Measurements from ENCODE around the gene SRP54. TPM values are rescaled to one million over a fixed set of nuclear protein-coding genes. Genes with fewer than 3 reads are reported as not detected.

Gene SRP54
- total RNA-seq, 1 experiment from 2014 or later, result 57.6 TPM

DNA sequence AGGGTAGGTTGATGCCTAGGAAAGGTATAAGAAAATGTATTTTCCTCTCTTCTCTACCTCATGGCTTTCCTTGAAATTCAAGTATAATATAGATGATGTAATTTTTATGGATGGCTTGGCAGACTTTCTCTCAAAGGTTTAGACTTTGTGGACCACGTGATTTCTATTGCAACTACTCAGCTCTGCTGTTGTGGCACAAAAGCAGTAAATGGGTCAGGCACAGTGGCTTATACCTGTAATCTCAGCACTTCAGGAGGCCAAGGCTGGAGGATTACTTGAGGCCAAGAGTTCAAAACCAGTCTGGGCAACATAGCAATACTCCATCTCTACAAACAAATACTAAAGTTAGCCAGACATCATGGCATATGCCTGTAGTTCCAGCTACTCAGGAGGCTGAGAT lies 22.0 kb downstream of the SRP54 start:
- CTCF ChIA-PET, result interaction anchor here (0.9 kb wide), 1 partner anchor 242 kb away, joined by 3 read pairs; no protein-coding TSS in a partner anchor
- no peak for DNase-seq
- Mint-ChIP-seq H3K4me3 (ENCODE audit: low read depth, unreplicated experiment) (no peak overlapping the region), H3K4me1 (ENCODE audit: low read depth, unreplicated experiment) (no peaks in the 10 kb centered on the region), H3K27ac (ENCODE audit: unreplicated experiment) (no peak overlapping the region), H3K27me3 (ENCODE audit: unreplicated experiment) (no peaks in the 10 kb centered on the region), H3K9me3 (ENCODE audit: low read depth, unreplicated experiment) (no peaks in the 10 kb centered on the region), H3K36me3 (ENCODE audit: insufficient read depth, unreplicated experiment) (peaks cover 12% of the 10 kb centered on the region)
- TF ChIP-seq, protein P1, sequence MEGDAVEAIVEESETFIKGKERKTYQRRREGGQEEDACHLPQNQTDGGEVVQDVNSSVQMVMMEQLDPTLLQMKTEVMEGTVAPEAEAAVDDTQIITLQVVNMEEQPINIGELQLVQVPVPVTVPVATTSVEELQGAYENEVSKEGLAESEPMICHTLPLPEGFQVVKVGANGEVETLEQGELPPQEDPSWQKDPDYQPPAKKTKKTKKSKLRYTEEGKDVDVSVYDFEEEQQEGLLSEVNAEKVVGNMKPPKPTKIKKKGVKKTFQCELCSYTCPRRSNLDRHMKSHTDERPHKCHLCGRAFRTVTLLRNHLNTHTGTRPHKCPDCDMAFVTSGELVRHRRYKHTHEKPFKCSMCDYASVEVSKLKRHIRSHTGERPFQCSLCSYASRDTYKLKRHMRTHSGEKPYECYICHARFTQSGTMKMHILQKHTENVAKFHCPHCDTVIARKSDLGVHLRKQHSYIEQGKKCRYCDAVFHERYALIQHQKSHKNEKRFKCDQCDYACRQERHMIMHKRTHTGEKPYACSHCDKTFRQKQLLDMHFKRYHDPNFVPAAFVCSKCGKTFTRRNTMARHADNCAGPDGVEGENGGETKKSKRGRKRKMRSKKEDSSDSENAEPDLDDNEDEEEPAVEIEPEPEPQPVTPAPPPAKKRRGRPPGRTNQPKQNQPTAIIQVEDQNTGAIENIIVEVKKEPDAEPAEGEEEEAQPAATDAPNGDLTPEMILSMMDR (IDR thresholded peaks at IDR 0.05; ENCODE audit: unreplicated experiment), result no peak
- no TSS peak for BruUV-seq (replicated peaks)
- intact Hi-C loops (cut with micrococcal nuclease; ENCODE audit: unreplicated experiment), result no loop called here

DNA sequence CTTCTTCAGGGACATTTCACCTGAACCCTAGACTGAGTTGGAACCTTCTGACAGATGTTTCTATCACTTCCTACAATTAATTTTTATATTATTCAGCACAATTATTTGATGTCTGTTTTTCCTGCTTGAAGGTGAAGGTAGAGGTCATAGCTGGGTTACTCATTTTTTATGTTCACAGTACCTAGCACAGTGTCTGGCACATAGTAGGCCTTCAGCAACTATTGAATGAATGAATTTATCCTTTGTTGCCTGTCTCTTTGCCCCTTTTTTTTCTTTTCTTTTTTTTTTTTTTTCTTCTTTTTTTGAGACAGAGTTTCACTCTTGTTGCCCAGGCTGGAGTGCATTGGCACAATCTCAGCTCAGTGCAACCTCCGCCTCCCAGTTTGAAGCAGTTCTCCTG lies 33.8 kb downstream of the SRP54 start:
- no peak for DNase-seq
- Mint-ChIP-seq H3K27me3 (ENCODE audit: unreplicated experiment) (no peaks in the 10 kb centered on the region), H3K9me3 (ENCODE audit: low read depth, unreplicated experiment) (no peaks in the 10 kb centered on the region), H3K4me3 (ENCODE audit: low read depth, unreplicated experiment) (no peak overlapping the region), H3K27ac (ENCODE audit: unreplicated experiment) (no peak overlapping the region), H3K4me1 (ENCODE audit: low read depth, unreplicated experiment) (no peaks in the 10 kb centered on the region), H3K36me3 (ENCODE audit: insufficient read depth, unreplicated experiment) (peaks cover 22% of the 10 kb centered on the region)
- intact Hi-C loops (cut with micrococcal nuclease; ENCODE audit: unreplicated experiment), result no loop called here
- BruUV-seq (replicated peaks), result no TSS peak
- CTCF ChIA-PET, result no interaction called here
- TF ChIP-seq, protein P1 (IDR thresholded peaks at IDR 0.05; ENCODE audit: unreplicated experiment), result no peak

DNA sequence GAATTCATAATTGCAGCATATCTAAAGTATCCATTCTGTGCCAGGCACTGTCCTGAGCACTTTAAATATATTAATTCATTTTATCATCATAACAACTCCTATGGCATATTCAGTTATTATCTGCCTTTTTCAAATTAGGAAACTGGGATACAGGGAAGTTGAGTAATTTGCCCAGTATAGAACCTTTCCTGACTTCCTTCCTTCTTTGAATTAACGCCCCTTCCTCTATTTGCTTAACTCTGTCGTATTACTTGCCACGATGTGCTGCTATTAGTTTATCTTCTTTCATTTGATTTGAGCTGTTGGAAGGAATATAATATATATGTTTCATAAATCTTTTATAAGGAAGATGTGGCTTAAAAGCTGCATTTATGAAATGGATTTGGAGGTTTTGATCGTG lies 37.9 kb downstream of the SRP54 start:
- no peak overlapping the region for H3K27ac Mint-ChIP-seq (ENCODE audit: unreplicated experiment)

DNA sequence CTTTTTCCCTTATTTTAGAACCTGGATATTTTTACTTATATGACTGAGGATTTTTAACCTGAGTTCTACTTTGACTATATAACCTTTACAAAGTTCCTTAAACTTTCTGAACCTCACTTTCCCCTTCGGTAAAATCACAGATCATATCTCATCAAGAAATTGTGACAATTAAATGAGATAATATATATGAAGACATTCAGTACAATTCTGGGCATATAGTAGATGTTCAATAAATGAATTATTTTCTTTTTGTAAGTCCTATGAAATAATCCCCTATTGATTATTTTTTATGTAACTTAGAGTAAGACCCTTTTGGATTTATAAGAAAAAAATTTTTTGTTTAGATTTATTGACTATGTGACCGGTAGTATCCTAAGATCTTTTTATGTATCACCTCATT lies 45.6 kb downstream of the SRP54 start:
- intact Hi-C loops (cut with micrococcal nuclease; ENCODE audit: unreplicated experiment), result no loop called here
- no peaks in the 10 kb centered on the region for H3K4me1 Mint-ChIP-seq (ENCODE audit: low read depth, unreplicated experiment)
- CTCF ChIA-PET, result no interaction called here

More for the DNA sequence above, 37.9 kb downstream of the SRP54 start:
- Mint-ChIP-seq H3K4me3 (ENCODE audit: low read depth, unreplicated experiment) (no peak overlapping the region), H3K36me3 (ENCODE audit: insufficient read depth, unreplicated experiment) (peaks cover 22% of the 10 kb centered on the region), H3K9me3 (ENCODE audit: low read depth, unreplicated experiment) (no peaks in the 10 kb centered on the region), H3K27me3 (ENCODE audit: unreplicated experiment) (no peaks in the 10 kb centered on the region), H3K4me1 (ENCODE audit: low read depth, unreplicated experiment) (no peaks in the 10 kb centered on the region)
- BruUV-seq (replicated peaks), result no TSS peak
- CTCF ChIA-PET, result no interaction called here
- TF ChIP-seq, protein P1 (IDR thresholded peaks at IDR 0.05; ENCODE audit: unreplicated experiment), result no peak
- intact Hi-C loops (cut with micrococcal nuclease; ENCODE audit: unreplicated experiment), result no loop called here
- DNase-seq, result no peak

More for the DNA sequence above, 45.6 kb downstream of the SRP54 start:
- H3K9me3 Mint-ChIP-seq (ENCODE audit: low read depth, unreplicated experiment), result peaks cover 2% of the 10 kb centered on the region
- TF ChIP-seq, protein P1 (IDR thresholded peaks at IDR 0.05; ENCODE audit: unreplicated experiment), result no peak
- H3K36me3 Mint-ChIP-seq (ENCODE audit: insufficient read depth, unreplicated experiment), result peaks cover 13% of the 10 kb centered on the region
- BruUV-seq (replicated peaks), result no TSS peak
- DNase-seq, result no peak
- H3K4me3 Mint-ChIP-seq (ENCODE audit: low read depth, unreplicated experiment), result no peak overlapping the region
- H3K27me3 Mint-ChIP-seq (ENCODE audit: unreplicated experiment), result no peaks in the 10 kb centered on the region
- H3K27ac Mint-ChIP-seq (ENCODE audit: unreplicated experiment), result no peak overlapping the region

All from Calu3 (cell line).